ENCODE data around the gene MICAL1. TPM values are rescaled to one million over a fixed set of nuclear protein-coding genes. Genes with fewer than 3 reads are reported as not detected.

The MICAL1 gene
- total and polyA plus RNA-seq, 2 of the 8 experiments (the other 6 are each of a cell fraction or from before 2014, with no cell fraction given): 42.5 to 55.4 TPM

DNA sequence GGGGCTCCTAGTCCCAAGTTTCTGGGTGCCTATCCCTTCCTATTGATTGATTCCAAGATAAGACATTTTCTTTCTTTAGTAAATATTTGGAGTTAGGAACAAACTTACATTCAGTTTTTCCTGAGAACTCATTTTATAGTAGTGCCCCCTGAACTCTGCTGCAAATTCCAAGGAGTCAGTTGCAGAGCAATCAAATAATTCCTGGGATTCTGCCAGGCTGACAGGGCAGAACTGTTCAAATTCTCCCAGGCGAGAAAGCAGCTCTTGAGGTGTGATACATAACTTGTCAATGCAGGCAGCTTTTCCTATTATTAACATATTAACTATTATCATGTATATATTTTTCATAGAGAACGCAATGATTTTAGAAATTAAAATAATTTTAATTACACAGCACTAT, 43.4 kb upstream of the MICAL1 start:
- H3K18ac ChIP-seq (ENCODE audit: extremely low read depth, low read length): no peak overlapping the region
- no peak overlapping the region for H2BK15ac ChIP-seq (ENCODE audit: low read length)
- peaks cover 4 to 16% (median 8%) of the 10 kb centered on the region in 4 experiments for H3K4me1 ChIP-seq (replicated peaks in 1 of 4; ENCODE audit: control insufficient read depth in 3 of 4, insufficient read depth in 4 of 4, low read length in 3 of 4)
- H3K23me2 ChIP-seq (ENCODE audit: low read depth, low read length): no peaks in the 10 kb centered on the region; the same call in 1 of the 2 replicates
- H3K9me3 ChIP-seq (ENCODE audit: insufficient read depth in 2 of 2, low read depth in 1 of 2, low read length in 1 of 2): no peaks in the 10 kb centered on the region
- no peaks in the 10 kb centered on the region for H3K27me3 ChIP-seq (replicated peaks in 1 of 4; ENCODE audit: control insufficient read depth in 3 of 4, extremely low read depth in 1 of 4, insufficient read depth in 3 of 4, low read length in 3 of 4)
- DNase-seq (ENCODE audit: low read depth in 1 of 2, low spot score in 2 of 2) (no peak), FAIRE-seq (no peak)
- H3K14ac ChIP-seq (ENCODE audit: insufficient read length): no peak overlapping the region
- no peak overlapping the region for H3K4me2 ChIP-seq (ENCODE audit: insufficient read depth in 1 of 2, low read depth in 2 of 2, low read length in 2 of 2)
- no peak overlapping the region for H3K27ac ChIP-seq (ENCODE audit: low read depth, low read length)
- H4K91ac ChIP-seq (replicated peaks; ENCODE audit: insufficient read length, low read length): no peak overlapping the region
- H2BK20ac ChIP-seq (ENCODE audit: low read length): no peak overlapping the region
- H3K4me3 ChIP-seq (ENCODE audit: extremely low read depth in 1 of 4, insufficient read depth in 2 of 4, low read depth in 3 of 4, low read length in 4 of 4): no peak overlapping the region
- H4K20me1 ChIP-seq (replicated peaks in 1 of 2; ENCODE audit: control insufficient read depth in 1 of 2, insufficient read depth in 2 of 2, low read length in 2 of 2): no peaks in the 10 kb centered on the region
- no peak overlapping the region for H2BK12ac ChIP-seq (ENCODE audit: low read depth, low read length)
- ChIA-PET CTCF (ENCODE audit: partially characterized antibody) (no interaction called here), POLR2A (ENCODE audit: partially characterized antibody) (no interaction called here)
- H4K5ac ChIP-seq (ENCODE audit: insufficient read length, low read depth, low read length): no peak overlapping the region
- H3K9ac ChIP-seq (replicated peaks in 1 of 4; ENCODE audit: extremely low read depth in 1 of 4, low read depth in 3 of 4, low read length in 3 of 4): no peak overlapping the region
- H3K79me1 ChIP-seq (ENCODE audit: low read depth, low read length): no peaks in the 10 kb centered on the region
- no peak overlapping the region for H3K56ac ChIP-seq (replicated peaks; ENCODE audit: insufficient read length, low read depth, low read length)
- no peak overlapping the region for H3K23ac ChIP-seq (ENCODE audit: insufficient read length)
- H3K79me2 ChIP-seq (ENCODE audit: control insufficient read depth in 1 of 2, insufficient read depth in 2 of 2, low read length in 2 of 2): no peaks in the 10 kb centered on the region
- no peak overlapping the region for H2AFZ ChIP-seq (ENCODE audit: low read length)
- no peak overlapping the region for H2AK5ac ChIP-seq (ENCODE audit: low read depth, low read length)
- no peak overlapping the region for H2BK5ac ChIP-seq (ENCODE audit: low read depth, low read length)
- H4K8ac ChIP-seq (ENCODE audit: extremely low read depth, insufficient read depth, low read length): no peak overlapping the region
- H3K4ac ChIP-seq (replicated peaks; ENCODE audit: insufficient read length, low read depth, low read length): no peak overlapping the region
- no peaks in the 10 kb centered on the region for H3K36me3 ChIP-seq (ENCODE audit: control insufficient read depth in 2 of 4, insufficient read depth in 4 of 4, low read length in 3 of 4)
- no peak overlapping the region for H2BK120ac ChIP-seq (replicated peaks; ENCODE audit: low read depth, low read length)
- WGBS, 2 experiments (ENCODE audit: extremely low coverage in 1 of 2, insufficient coverage in 1 of 2, insufficient read length in 1 of 2, insufficient replicate concordance in 2 of 2, low coverage in 1 of 2, low lambda C conversion rate in 2 of 2, missing lambda C conversion rate in 1 of 2): 81% methylated on average over 2 of the region's 2 CpGs; no CpG with 5 or more reads in 1 of the 2 experiments
- TF ChIP-seq EZH2 (IDR thresholded peaks at IDR 0.05; ENCODE audit: low read depth, low read length, severe bottlenecking) (no peak), HDAC2 (IDR thresholded peaks at IDR 0.05; ENCODE audit: borderline replicate concordance in 1 of 2, low read depth in 2 of 2, low read length in 2 of 2) (no peak), POU5F1 (IDR thresholded peaks at IDR 0.05; ENCODE audit: low read depth, low read length) (no peak), CBX8 (IDR thresholded peaks at IDR 0.05; ENCODE audit: borderline replicate concordance, low read depth, low read length) (no peak), CHD2 (IDR thresholded peaks at IDR 0.05; ENCODE audit: low read length) (no peak), EGR1 (IDR thresholded peaks at IDR 0.05; ENCODE audit: borderline replicate concordance, low read depth, low read length) (no peak)
- TF ChIP-seq, protein P1, sequence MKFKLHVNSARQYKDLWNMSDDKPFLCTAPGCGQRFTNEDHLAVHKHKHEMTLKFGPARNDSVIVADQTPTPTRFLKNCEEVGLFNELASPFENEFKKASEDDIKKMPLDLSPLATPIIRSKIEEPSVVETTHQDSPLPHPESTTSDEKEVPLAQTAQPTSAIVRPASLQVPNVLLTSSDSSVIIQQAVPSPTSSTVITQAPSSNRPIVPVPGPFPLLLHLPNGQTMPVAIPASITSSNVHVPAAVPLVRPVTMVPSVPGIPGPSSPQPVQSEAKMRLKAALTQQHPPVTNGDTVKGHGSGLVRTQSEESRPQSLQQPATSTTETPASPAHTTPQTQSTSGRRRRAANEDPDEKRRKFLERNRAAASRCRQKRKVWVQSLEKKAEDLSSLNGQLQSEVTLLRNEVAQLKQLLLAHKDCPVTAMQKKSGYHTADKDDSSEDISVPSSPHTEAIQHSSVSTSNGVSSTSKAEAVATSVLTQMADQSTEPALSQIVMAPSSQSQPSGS (IDR thresholded peaks at IDR 0.05; ENCODE audit: low read length): no peak
- TF ChIP-seq, protein P2, sequence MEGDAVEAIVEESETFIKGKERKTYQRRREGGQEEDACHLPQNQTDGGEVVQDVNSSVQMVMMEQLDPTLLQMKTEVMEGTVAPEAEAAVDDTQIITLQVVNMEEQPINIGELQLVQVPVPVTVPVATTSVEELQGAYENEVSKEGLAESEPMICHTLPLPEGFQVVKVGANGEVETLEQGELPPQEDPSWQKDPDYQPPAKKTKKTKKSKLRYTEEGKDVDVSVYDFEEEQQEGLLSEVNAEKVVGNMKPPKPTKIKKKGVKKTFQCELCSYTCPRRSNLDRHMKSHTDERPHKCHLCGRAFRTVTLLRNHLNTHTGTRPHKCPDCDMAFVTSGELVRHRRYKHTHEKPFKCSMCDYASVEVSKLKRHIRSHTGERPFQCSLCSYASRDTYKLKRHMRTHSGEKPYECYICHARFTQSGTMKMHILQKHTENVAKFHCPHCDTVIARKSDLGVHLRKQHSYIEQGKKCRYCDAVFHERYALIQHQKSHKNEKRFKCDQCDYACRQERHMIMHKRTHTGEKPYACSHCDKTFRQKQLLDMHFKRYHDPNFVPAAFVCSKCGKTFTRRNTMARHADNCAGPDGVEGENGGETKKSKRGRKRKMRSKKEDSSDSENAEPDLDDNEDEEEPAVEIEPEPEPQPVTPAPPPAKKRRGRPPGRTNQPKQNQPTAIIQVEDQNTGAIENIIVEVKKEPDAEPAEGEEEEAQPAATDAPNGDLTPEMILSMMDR (IDR thresholded peaks at IDR 0.05; ENCODE audit: control extremely low read depth in 1 of 3, insufficient read depth in 1 of 3, low read depth in 1 of 3, low read length in 3 of 3): no peak
- TF ChIP-seq, protein P3, sequence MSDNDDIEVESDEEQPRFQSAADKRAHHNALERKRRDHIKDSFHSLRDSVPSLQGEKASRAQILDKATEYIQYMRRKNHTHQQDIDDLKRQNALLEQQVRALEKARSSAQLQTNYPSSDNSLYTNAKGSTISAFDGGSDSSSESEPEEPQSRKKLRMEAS (IDR thresholded peaks at IDR 0.05): no peak

Data from H1 (cell line).